Measurements from ENCODE around the gene FHAD1.

GRCh38 chr1:15308621-15309027 lies 61.6 kb downstream of the FHAD1 start:
- TF ChIP-seq CTCF (conservative IDR thresholded peaks at IDR 0.05 in 1 of 2, IDR thresholded peaks at IDR 0.05 in 1 of 2; ENCODE audit: extremely low read depth in 1 of 2, insufficient read depth in 1 of 2, low read depth in 1 of 2, low read length in 2 of 2) (no peak), EZH2 (IDR thresholded peaks at IDR 0.05; ENCODE audit: borderline replicate concordance, low read length) (no peak)

Measured in mammary epithelial cell (primary cell).